Measurements from ENCODE around the gene LRP5.
"Not testable (repeated sequence)": the region's sequence is repeated elsewhere in the genome, so short reads cannot be mapped to it uniquely, and the experiment has no call there.

LRP5 gene

GRCh38 chr11:68471360-68472340, 159.3 kb downstream of the LRP5 start:
- peak; percentile 45 for DNase-seq

DNA sequence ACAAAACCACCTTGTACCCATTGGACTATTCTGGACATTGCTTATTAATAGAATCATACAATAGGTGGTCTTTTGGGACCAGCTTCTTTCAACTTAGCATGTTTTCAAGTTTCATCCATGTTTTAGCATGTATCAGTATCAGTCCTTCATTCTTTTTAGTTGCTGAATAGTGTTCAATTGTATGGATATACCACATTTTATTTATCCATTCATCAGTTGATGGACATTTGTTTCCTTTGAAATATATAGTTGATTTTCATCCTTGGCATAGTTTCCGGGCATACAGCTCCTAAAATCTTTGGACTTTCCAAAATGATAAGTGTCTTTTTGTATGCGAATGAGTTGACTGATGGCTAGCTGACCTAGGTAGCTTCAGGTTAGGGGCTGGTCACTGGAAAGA, 160.4 kb downstream of the LRP5 start:
- no peak for DNase-seq

DNA sequence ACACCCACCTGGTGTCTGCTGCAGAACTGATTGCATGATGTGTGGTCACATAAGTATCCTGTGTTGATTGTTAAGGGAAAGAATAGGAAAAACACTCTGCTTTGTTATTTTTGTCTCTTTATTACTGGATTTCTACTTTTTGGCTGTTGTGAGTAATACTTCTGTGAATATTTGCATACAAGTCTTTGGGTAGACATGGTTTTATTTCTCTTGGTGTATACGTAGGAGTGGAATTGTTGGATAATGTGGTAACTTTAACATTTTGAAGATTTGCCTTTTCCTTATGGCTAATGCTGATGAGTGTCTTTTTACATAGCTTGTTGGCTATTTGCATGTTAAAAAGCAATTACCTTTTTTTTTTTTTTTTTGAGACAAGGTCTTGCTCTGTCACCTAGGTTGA, 161.3 kb downstream of the LRP5 start:
- DNase-seq: no peak

DNA sequence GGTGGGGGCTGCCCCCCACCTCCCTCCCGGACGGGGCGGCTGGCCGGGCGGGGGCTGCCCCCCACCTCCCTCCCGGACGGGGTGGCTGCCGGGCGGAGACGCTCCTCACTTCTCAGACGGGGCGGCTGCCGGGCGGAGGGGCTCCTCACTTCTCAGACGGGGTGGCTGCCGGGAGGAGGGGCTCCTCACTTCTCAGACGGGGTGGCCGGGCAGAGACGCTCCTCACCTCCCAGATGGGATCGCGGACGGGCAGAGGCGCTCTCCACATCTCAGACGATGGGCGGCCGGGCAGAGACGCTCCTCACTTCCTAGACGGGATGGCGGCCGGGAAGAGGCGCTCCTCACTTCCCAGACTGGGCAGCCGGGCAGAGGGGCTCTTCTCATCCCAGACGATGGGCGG, 163.2 kb downstream of the LRP5 start:
- not testable (repeated sequence) for DNase-seq

- DNase-seq: no peak
Observed at GRCh38 chr11:68479390-68479789, 167.0 kb downstream of the LRP5 start.

DNA sequence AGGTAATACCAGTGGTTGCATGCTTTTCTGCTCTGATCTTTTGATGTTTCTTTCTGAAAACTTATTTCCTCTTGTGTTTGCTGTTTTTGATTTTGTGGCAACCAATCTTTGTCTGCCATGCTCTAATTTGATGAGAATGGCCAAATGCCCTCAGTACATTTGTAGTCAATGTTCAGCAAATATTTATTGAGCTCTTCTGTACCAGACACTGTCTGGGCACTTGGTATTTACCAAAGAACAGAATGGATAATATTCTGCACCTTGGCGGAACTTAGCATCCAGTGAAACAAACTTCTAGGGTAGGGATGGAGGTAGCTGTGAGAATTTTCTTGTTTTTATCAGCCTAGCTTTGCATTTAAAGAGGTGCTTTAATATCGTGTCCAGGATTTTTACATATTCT, 167.8 kb downstream of the LRP5 start:
- DNase-seq: no peak

- no peak for DNase-seq
Observed at GRCh38 chr11:68480852-68481510, 168.6 kb downstream of the LRP5 start.

DNA sequence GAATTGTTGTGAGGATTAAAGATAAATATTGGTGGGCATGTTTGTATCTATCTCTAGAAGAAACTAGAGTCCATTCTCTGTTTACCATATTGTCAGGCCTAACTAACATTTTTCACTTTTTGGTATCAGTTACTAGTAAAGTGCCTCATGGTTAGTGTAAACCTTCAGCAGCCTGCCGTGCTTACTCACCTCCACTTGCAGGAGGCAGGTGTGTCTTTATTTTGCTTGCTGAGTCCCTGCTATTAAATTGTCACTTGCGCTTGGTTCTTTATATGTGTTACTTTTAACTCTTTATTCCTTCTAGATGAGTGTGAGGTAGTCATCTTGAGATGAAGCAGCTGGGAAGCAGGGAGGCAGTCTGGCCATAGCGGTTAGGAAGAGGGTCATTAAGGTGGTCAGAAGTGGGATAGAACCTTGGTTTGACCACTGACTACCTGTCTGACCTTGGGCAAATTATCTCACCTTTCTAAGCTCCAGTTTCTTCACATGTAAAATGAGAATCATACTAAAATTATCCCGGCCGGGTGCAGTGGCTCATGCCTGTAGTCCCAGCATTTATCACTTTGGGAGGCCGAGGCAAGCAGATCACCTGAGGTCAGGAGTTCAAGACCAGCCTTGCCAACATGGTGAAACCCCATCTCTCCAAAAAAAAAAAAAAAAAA, 169.3 kb downstream of the LRP5 start:
- DNase-seq: no peak

GRCh38 chr11:68488623-68489022, 176.2 kb downstream of the LRP5 start:
- no peak for DNase-seq

GRCh38 chr11:68495220-68495729, 182.9 kb downstream of the LRP5 start:
- no peak for DNase-seq

- no peak for DNase-seq
Observed at GRCh38 chr11:68495872-68496271, 183.5 kb downstream of the LRP5 start.

DNA sequence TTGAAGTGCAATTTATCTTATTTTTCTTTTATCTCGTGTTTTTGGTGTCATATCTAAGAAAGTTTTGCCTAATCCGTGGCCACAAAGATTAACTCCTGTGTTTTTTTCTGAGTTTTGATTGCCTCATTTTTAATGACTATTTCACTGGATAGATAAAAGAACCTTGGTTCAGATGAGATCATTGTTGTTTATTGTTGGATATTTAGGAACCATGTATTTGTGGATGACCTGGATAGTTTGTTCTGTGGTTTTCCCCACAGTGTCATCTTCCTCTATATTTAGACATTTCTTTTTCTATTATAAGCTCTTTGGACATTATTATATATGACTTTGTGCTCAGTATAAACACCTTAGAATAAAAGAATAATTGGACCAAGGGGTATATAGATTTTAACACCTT, 185.4 kb downstream of the LRP5 start:
- DNase-seq: no peak

DNA sequence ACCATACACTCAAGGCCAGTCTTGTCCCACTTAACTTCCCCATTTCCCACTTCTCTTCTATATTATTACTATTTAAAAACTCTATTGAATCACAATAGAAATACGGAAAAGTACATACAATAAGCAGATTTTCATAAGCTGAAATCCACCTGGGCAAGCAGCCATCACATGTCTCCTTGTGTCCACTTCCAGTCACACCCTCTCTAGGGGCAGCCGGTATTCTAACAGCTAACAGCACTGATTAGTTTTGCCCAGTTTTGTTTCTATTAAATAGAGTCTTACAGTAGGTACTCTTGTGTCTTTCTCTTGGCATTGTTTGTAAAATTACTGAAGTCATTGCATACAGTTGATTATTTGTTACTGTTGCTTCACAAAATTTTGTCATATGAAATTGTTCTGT, 185.9 kb downstream of the LRP5 start:
- DNase-seq: no peak
